IPS DF 4.7 (cell line): ENCODE measurements around the gene VILL.
A peak's percentile ranks its signal among the peaks of the same experiment; 100 is the strongest.

Experiments
- DNase-seq: peaks from one replicate; pipeline ENCODE4 v3.0.0-alpha.2; 2013; ENCODE audit warnings: low spot score; ENCODE audit errors: extremely low read depth

Gene VILL

DNA sequence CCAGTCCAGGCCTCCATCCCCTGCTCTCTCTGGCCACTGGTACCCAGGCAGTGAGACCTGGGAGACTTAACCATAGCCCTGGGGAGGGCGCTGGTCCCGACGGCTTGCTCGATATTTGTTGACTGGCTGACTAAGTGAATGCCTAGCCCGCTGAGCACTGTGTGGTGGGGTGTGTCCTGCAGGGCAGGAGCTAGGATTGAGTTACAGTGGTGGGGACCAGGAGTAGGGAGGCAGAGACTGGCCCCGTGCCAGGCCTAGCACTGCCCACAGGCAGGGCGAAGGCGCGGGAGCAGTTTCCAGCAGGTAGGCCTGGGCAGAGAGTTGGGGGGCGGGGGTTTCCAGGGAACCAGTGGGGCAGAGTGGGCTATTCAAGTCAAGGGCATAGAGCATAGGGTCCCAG lies at the start of gene VILL:
VILL (plus strand) TSS at position 260 of the 400 bp plus-strand sequence. CDS start 2,887 bp downstream, outside the sequence.
- no peak for DNase-seq

DNA sequence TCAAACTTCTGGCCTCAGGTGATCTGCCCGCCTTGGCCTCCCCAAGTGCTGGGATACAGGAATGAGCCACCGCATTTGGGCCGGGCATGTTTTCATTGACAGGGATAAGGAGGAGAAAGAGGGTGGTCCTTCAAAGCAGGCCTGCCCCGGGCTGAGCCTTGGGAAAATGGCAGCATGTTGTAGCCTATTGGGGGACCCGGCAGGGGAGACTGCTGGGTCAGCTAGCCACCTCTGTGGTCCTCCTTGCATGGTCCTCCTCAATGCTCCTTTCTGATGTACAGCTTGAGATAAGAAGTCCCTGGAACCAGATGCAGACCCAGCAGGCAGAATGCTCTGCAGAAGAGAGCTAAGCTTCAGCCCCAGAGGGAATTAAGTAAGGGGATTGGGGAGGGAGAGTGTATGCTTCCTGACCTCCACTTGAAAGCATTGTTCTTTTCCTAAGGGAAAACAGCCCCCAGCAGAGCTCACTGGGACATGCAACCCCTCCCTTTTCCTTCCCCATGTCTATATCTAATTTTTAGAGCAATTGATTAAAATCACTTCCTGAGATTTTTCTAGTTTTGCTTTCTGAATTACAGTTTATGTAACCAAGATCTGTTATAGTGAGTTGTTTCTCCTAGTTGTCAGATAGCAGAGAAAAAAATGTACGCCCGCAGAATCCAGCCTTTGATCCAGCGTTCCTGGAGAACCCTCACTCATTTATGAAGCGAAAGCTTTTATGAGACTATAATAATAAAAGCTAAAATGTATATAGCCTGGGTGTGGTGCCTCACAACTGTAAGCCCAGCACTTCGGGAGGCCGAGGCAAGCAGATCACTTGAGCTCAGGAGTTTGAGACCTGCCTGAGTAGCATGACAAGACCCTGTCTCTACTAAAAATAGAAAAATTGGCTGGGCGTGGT lies 48.7 kb upstream of the VILL start:
- no peak for DNase-seq

DNA sequence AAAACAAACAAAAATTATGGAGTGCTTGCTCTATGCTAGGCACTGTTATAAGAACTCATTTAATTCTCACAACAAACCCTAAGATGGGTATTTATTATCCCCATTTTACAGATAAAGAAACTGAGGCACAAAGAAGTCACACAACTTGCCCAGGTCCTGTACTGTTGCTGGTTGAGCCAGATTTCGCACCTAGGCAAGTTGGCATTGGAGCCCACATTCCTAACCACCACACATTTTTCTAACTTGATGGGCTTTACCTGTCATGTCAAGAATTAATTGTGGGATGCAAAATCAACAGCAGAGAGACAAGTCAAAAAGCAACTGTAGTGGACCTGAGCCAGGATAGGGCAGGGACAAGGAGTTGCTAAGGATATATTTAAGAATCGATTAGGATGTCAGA lies 47.9 kb upstream of the VILL start:
- DNase-seq: no peak

DNA sequence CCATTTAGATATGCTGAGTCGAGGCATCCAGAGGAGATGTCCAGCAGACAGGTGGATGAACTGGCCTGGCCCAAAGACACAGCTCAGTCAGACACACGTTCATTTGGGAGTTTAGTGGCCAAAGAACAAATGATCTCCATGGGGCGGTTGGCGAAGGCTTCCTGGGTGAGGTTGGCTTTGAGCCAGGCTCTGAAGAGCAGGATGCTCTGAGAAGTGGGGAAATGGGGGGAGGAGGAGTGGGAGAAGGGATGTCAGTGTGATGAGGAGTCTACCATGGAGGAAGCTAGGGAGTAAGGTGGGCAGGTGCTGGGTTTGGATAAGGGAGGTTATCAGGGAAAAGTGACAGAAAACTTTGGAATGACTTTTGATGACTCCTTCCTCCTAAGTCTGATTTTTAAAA lies 47.5 kb upstream of the VILL start:
- DNase-seq: no peak

DNA sequence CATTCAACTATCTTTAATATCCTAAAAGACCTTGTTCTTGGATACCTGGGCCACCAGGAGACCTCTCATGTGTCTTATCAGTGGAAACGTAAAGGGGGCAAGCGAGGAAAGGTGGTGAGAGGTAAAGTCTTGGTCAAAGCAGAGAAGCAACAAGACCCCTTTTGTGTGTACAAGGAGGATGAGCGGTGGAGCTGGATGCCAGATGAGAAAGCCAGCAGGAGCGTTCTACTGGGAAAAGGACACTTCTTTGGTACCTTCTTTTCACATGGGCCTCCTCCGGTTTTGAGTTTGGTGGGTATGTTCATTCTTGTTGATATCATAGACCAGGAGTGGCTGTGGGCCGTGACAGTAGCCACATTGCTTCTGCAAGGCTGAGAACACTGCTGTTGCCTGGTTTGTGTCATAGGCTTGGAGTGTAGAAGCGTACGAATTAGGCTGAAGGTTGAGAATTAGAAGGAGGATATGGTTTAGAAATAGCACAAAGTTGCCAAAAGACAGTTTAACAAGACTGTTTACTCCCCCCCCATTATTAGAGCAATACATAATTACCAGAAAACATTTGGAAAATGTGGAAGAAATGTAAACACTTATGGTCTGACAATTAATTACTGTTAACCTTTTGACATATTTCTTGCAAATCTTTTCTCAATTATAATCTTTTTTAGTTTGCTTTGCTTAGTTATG lies 46.8 kb upstream of the VILL start:
- DNase-seq: no peak

DNA sequence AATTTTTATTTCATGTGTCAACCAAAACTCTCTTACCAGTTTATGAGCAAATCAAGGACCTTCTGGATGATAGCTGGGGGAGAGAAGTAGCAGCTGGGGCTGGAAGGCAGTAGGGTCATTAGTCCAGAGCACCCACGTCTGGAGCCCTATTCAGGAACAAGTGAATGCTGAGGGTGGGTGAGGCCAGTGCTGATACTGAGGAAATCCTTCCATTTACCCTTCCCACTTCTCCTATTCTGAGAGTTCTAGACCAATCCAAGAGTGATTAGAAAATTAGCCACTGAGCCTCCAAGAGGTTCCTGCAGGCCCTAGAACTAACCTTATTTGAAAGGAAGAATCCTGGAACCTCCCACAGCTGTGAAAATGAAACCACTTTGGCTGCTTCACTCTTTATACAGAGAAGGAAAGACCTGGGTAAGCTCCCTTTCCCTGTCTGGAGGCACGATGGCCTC lies 46.2 kb upstream of the VILL start:
- DNase-seq: no peak

DNA sequence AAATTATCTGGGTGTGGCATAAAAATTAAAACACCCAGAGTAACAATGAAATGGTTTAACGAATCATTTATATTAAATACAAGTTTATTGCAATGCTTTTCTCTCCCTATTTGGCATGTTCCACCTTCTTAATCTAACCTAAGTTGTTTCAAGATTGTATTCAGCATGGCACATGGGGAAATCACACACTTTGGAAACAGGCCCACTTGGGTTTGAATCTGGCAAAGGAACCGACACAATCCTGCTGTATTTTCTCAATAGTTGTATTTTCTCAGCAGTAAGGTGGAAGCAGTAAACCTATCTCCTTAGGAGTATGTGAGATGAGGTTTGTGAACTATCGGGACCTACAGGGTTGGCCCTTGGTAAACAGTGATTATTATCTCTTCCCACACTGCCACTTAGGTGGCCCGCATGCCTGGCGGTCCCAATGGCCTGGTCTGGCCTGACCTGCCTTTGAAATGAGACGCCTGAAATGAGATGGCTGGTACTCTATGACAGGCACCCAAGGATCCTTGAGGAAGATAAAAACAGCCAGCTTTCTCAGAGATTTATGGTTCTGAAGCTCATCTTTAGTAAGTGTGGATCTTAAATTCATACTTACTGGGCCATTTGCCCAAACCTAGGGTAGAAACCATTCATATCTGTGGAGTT lies 45.3 kb upstream of the VILL start:
- DNase-seq: no peak

DNA sequence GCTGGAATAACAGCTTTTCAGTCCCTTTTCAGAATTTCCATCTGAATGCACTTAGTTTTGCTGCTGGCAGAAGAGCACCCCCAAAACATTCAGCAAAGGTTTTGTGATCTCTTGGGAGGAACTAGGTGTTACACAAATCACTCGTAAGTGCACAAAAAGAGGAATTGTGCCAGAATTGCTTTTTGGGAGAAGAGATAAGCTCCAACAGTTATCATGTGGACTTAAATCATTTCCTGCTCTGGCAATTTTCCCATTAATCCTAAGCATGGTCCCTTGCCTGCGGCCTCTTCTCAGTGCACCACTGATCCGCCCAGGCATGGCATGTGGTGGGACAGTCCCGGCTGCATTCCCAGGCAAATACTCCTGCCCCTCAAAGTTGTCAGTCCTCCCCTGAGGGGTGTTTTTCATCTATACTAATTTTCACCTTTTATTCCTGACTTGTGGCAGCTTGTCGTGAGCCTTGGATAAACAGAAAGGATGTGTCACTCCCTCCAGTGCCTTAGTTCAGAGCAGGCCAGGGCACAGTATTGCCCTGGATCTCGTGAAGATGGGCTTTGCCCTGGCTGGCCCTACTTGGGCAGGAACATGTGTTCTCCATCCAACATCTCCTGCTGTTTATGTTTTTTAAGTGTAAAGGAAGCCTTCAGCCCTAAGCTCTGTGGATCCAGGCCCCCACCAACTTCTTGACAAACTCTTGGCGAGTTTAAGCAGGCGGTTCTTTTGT lies 44.6 kb upstream of the VILL start:
- DNase-seq: no peak

DNA sequence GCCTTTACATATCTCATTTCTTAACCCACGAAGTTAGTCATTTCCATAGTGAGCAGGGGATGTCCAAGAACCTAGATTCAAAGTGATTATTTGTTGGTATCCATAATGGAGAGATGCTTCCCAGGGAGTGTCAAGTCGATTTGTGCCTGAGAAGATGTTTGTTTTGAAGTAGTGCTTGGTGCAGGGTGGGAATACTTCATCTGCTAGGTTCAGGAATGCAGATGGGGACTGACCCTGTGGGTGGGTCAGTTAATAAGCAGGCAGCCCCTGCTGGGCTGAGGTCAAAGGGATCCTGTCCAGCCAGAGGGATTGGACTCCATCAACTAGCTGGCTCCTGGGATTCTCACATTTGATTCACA lies 44.1 kb upstream of the VILL start:
- DNase-seq: no peak

DNA sequence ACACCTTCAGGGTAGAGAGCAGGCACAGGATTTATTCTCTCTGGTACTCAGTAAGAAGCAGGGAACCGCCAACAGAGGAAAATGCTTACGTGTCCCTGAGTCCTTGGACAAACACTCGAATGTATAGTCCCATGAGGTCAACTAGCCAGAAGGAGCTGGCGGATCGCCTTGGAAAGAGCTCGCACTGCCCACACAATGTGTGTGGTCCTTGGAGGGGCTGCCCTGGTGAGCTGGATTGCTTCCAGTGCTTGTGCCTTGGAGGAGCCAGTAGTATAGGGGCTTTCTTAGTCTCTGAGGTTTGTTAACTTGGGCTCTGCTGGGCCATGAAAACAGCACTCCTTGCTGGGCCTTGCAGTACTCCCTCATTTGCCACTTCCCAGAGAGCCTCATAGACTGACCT lies 40.7 kb upstream of the VILL start:
- DNase-seq: no peak

DNA sequence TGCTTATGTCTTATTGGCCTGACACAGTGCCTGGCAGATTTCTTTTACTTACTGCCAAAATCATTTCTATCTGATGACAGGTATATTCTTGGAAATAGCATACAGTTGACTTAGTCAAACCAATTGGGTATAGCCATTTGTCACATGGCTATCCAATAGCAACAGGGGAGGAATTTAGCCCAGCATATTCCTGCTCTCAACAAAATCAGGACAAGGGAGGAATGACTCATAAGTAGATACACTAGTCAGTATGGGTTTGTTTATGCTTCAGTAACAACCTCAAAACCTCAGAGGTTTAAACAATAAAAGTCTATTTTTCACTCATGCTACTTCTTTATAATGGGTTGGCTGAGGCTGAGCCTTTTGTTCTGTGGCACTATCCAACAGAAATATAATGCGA lies 38.0 kb upstream of the VILL start:
- DNase-seq: no peak

DNA sequence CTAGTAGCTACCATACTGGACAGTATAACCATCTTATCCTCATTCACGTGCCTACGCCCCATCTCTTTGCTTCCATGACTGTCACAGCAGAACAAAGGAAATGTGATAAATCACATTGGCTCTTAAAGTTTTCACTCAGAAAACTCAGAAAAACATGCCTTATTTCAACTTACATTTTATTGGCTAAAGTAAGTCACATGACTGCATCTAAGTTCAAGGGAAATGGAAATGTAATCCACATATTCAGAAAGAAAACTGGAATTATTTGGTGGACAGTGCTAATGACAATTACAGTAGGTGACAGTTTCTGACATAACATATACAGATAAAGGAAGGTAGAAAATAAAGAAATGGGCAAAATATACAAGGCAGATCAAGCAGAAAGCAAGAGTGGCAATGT lies 37.4 kb upstream of the VILL start:
- no peak for DNase-seq

DNA sequence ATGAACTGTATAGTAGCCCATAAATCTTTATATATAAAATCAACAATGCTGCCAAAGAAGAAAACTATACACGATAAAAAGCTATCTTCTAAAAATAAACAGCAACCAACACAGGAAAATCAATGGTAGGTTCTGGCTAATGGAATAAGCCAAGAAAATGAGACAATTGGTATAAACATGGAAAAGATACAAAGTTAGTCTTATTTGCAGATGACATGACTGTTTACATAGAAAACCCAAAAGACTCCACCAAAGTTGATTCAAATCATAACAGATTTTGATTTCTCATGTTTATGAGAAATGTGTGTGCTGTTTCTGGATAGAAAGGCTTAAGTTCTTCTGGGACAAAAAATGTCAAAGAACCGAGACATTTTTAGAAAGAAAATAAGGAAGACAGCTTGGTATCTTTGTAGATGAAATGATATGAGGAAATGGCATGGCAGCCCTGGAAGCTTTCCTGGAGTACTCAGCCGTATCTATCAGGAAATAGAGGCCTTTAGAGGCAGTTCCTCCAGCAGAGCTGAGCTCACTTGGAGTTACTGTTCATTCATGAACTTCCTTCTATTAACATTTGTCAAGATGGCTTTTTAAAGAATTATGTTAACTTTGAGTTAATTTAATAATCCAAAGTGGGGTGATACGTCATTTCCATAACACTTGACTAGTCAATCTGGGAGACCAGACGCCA lies 36.7 kb upstream of the VILL start:
- no peak for DNase-seq

DNA sequence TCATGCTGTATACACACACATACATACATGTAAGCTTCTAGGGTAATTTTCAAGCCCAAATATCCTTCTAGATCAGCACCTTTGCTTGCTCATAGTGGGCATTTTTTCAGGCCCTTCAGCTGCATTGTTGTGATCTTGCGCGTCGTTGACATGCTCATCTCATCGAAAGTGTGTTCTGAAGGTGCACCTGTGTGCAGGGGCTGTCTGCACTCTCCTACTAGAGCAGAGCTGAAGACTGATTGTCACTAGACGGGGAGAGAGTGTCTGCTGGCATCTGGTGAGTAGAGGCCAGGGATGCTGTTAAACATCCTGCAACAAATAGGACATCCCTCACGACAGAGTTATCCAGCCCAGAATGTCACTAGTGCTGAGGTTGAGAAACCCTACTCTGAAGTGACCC lies 35.7 kb upstream of the VILL start:
- DNase-seq: no peak

DNA sequence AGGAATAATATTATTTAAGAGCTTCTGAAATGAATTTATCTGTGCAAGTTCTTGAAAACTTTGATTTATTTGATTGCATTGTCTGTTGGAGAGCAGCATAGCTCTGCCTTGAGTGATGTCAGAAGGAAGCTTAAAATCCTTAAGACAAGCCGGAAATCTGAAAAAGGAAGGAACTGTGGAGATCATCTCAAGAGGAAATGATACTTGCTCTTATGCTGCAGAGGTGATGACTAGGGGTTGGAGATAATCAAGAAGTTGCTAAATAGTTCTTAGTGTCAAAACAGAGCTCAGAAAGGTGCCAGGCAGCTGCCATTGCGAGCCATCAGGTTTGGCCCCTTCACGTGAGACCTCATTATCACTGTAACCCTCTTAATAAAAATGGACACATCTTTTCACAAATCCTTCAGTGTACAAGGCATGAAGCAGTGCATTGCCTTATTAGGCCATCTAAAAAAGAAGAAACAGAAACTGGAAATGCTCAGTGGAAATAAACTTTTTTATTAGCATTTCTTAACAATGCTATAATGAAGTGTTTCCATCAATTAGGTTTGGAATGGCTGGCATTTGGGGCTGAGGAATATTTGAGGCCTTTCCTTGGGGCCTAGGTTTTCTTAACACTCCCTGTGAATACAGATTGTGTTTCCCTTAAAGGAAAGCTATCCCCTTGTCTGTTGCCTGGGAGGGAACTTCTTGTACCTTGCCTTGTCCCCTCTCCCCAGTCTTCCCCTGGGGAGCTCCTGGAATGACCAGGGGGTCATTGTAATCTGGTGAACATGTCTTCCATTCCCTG lies 34.5 kb upstream of the VILL start:
- no peak for DNase-seq

DNA sequence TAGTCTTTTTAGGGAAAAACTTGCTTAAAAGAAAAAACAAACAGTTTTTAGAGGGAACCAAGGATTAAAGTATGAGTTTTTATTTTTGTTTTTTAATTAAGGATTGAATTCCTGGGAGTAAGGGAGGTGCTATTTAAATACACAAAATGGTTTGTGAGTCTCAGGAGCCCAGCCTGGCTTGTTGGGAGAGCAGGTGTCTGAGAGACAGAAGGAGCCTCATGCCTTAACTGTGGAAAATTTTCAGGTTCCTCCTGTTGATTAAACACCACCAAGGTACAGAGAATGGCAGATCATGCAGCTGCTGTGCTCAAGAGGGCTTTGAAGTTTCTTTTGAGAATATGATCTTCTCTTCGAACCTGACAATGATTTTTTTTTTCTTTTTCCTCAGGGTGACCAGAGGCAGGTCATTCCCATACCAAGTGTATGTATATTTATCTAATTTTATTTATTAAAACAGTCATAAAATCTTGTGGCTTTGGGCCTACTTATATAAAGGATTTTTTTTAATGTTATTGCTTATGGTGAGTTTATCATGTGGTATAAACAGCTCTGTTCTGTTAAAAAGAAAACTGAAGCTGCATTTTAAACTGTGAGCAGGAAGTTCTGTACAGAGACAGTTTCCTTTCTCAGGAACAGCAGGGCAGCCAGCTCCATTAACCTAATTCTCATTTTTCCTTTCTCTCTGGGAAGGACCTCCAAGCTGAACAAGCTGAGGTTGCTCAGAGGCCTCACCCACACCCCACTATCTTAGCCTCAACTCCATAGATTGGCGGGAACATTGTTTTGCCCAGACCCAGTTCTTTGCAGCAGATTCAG lies 33.7 kb upstream of the VILL start:
- DNase-seq: no peak

DNA sequence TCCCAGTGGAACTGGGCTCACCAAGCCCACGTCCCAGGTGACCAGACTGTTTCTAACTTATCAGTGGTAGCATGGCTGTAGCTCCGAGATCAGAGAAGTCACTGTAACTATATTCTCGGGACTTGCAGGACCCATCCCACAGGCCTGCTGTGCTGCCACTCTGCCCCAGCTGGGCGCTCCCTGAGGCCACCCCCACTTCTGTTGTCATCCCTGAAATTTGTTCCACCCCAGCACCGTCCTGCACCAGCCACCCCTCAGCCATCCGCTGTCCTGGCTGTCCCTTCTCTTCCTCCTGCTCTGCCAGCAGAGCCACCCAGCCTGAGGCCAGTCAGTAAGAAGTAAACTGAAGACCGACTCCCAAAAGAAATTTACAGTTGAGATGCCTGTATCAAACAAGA lies 33.0 kb upstream of the VILL start:
- no peak for DNase-seq

DNA sequence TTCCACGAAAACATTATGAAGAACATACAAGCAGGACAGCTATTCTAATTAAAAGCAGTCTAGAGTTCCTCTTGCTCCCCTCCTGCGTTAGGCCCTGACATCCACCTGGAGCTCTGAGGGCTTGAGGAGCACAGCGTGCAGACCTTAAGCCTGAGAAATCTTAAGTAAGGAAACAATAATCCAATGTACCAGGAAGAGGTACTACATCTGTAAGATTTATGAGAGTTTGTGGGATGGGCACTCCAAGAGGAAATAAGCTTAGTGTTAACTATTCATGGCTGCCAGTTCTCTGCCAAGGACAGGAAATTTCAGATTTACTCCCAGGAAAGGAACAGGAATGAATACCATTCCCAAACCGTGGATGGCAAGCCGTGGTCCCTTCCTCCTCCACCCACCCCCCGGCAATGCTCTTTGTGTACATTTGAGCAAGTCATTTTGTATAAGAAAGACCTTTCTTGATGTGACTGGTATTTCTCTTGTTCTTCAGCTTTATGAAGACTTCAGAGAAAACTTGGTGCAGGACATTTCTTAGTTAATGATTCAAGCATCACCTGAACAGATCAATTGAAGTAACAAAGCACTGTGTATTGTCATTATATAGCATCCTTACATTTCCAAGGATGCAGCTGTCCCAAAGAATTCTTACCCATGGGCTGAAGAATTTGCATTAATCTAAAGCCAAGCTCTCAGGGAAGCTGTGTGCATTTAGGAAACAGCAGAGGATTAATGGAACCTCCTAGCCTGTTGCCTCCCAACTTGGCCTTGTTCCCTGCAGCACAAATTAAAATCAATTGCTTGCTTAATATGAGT lies 28.8 kb upstream of the VILL start:
- DNase-seq: peak; percentile 25

DNA sequence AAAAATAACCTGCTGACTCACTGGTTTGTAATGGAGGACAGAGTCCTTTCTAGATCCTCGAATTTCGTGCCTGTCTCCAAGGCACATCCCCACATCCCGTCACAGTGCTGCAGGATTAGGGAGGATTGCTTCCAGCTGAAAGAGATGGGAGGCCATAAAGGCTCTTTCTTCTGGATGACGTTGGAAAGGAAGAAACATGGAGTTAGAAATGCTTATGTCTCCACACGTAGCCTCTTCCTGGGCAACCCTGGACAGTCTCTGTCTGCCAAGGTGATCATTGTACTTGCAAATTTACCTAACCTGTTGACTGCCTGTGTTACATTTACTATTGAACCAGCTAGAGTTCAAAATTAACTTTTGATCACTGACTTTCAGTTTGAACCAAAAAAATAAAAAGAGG lies 27.6 kb upstream of the VILL start:
- DNase-seq: no peak
